Upper lobe of left lung (tissue), 6 donors: ENCODE results near the gene GCG. TPM values are rescaled to one million over a fixed set of nuclear protein-coding genes. Genes with fewer than 3 reads are reported as not detected.

Experiments used
- ATAC-seq, 2 donors: fragments of 200-7000 bp; cut with Tn5 transposase; one replicate each; pipeline ENCODE4 v1.9.1; 2022; ENCODE audit warnings: mild to moderate bottlenecking in 2 of 2, moderate library complexity in 2 of 2; ENCODE audit not compliant: low FRiP score in 2 of 2
- DNase-seq, 2 donors: peaks; one replicate each; pipeline ENCODE4 v3.0.0-alpha.2; 2019 to 2020
- H3K27ac ChIP-seq, 4 donors: fragments of 200-600 bp; sonication (generic); one replicate each; pipeline ENCODE4 v1.5.1; 2016 to 2019
- H3K27me3 ChIP-seq, 4 donors: fragments of 200-600 bp; sonication (generic); one replicate each; pipeline ENCODE4 v1.5.1; 2017 to 2019
- H3K36me3 ChIP-seq, 4 donors: fragments of 200-600 bp; sonication (generic); one replicate each; pipeline ENCODE4 v1.5.1; 2016 to 2019
- H3K4me1 ChIP-seq, 4 donors: fragments of 200-600 bp; sonication (generic); one replicate each; pipeline ENCODE4 v1.5.1; 2018 to 2019
- H3K4me3 ChIP-seq, 4 donors: fragments of 200-600 bp; sonication (generic); one replicate each; pipeline ENCODE4 v1.5.1; 2017 to 2019; ENCODE audit warnings: mild to moderate bottlenecking in 2 of 4, moderate library complexity in 1 of 4
- H3K9me3 ChIP-seq, 4 donors: fragments of 200-600 bp; sonication (generic); one replicate each; pipeline ENCODE4 v1.5.1; 2018 to 2019
- CTCF ChIP-seq, 6 experiments: fragments of 450-650 bp in 4 of 6; fragments of 200-600 bp in 2 of 6; sonication (generic) in 2 of 6; IDR thresholded peaks; one replicate each; pipeline ENCODE4 v1.5.1; 2016 to 2019; ENCODE audit warnings: antibody characterized with exemption in 6 of 6
- EP300 ChIP-seq, 4 donors: sonication (generic); formaldehyde crosslinking; IDR thresholded peaks; one replicate each; pipeline ENCODE4 v1.5.1; 2017; ENCODE audit warnings: antibody characterized with exemption in 4 of 4, control low read depth in 2 of 4
- POLR2A ChIP-seq, 4 donors: fragments of 450-650 bp; IDR thresholded peaks; one replicate each; pipeline ENCODE4 v1.5.1; 2016 to 2017; ENCODE audit warnings: antibody characterized with exemption in 4 of 4, mild to moderate bottlenecking in 2 of 4
- POLR2AphosphoS5 ChIP-seq, 2 donors: sonication (generic); formaldehyde crosslinking; IDR thresholded peaks; one replicate each; pipeline ENCODE4 v1.5.1; 2017; ENCODE audit warnings: antibody characterized with exemption in 2 of 2
- WGBS, 2 donors: methylation state at CpG; one replicate each; pipeline ENCODE4 v1.1.5; 2017 to 2018; 5-methylcytosine and 5-hydroxymethylcytosine counted together
- total RNA-seq, 6 donors: library from RNA; depleted of rRNA in 4 of 6; stranded (reverse); fragments of >200 nt in 4 of 6; gene quantifications; one replicate each; pipeline versions ENCODE4 v1.1.0 to v1.2.1, GENCODE V29; 2016 to 2021
- donor health status: DM: no; HTN: no; CAD: no; lungs with moderate emphysema.
- donor health status: DM: no; HTN: yes; CAD: no; lungs with severe emphysema.

GCG gene
- total RNA-seq, 6 donors from 2014 or later: 0.23 TPM; not detected in 5

GRCh38 chr2:162115076-162115475 lies 37.0 kb downstream of the GCG start:
- Histone ChIP-seq H3K4me3 (no peak overlapping the region), H3K4me1 (peaks cover 22 to 36% (median 31%) of the 10 kb centered on the region in 4 donors), H3K9me3 (no peaks in the 10 kb centered on the region), H3K27ac (no peak overlapping the region), H3K36me3 (no peaks in the 10 kb centered on the region), H3K27me3 (no peaks in the 10 kb centered on the region)
- 98 to 100% methylated on average over 2 of the region's 2 CpGs for WGBS, 2 donors
- DNase-seq (no peak), ATAC-seq (no peak)
- TF ChIP-seq CTCF (IDR thresholded peaks at IDR 0.05): no peak
- TF ChIP-seq POLR2AphosphoS5 (IDR thresholded peaks at IDR 0.05): no peak
- TF ChIP-seq EP300 (IDR thresholded peaks at IDR 0.05): no peak
- no peak for TF ChIP-seq POLR2A (IDR thresholded peaks at IDR 0.05)

GRCh38 chr2:162114271-162114670 lies 37.8 kb downstream of the GCG start:
- no peaks in the 10 kb centered on the region for H3K27me3 ChIP-seq
- no peaks in the 10 kb centered on the region for H3K36me3 ChIP-seq
- no peak overlapping the region for H3K4me3 ChIP-seq
- WGBS, 2 donors: 22 to 34% methylated on average over 1 of the region's 1 CpG
- no peak overlapping the region for H3K27ac ChIP-seq
- H3K4me1 ChIP-seq: peaks cover 22 to 33% (median 27%) of the 10 kb centered on the region in 4 donors
- DNase-seq (no peak), ATAC-seq (no peak)
- TF ChIP-seq POLR2AphosphoS5 (IDR thresholded peaks at IDR 0.05) (no peak), CTCF (IDR thresholded peaks at IDR 0.05) (no peak), POLR2A (IDR thresholded peaks at IDR 0.05) (no peak), EP300 (IDR thresholded peaks at IDR 0.05) (no peak)
- H3K9me3 ChIP-seq: no peaks in the 10 kb centered on the region

- Histone ChIP-seq H3K27me3 (no peaks in the 10 kb centered on the region), H3K27ac (peak overlapping the region in 2 of 4 donors; percentile 8 to 10), H3K36me3 (no peaks in the 10 kb centered on the region), H3K9me3 (no peaks in the 10 kb centered on the region), H3K4me1 (peaks cover 18 to 28% (median 22%) of the 10 kb centered on the region in 4 donors), H3K4me3 (no peak overlapping the region)
- ATAC-seq (peak in 1 of 2 donors; percentile 91), DNase-seq (peak in 1 of 2 donors; percentile 56)
- TF ChIP-seq CTCF (IDR thresholded peaks at IDR 0.05): no peak
- peak; percentile 26 to 40 for TF ChIP-seq POLR2AphosphoS5 (IDR thresholded peaks at IDR 0.05)
- TF ChIP-seq EP300 (IDR thresholded peaks at IDR 0.05): peak in 1 of 4 donors; percentile 20
- no peak for TF ChIP-seq POLR2A (IDR thresholded peaks at IDR 0.05)
- 50 to 71% methylated on average over 1 of the region's 1 CpG for WGBS, 2 donors
These were observed 38.3 kb downstream of the GCG start for GRCh38 chr2:162113776-162114168.

GRCh38 chr2:162113088-162113775 lies 38.8 kb downstream of the GCG start:
- 68 to 78% methylated on average over 3 of the region's 3 CpGs for WGBS, 2 donors
- H3K4me3 ChIP-seq: no peak overlapping the region
- H3K27me3 ChIP-seq: no peaks in the 10 kb centered on the region
- H3K9me3 ChIP-seq: no peaks in the 10 kb centered on the region
- no peaks in the 10 kb centered on the region for H3K36me3 ChIP-seq
- H3K27ac ChIP-seq: peak overlapping the region in 2 of 4 donors; percentile 8 to 10
- H3K4me1 ChIP-seq: peaks cover 13 to 22% (median 17%) of the 10 kb centered on the region in 4 donors
- ATAC-seq (peak in 1 of 2 donors; percentile 25), DNase-seq (no peak)
- TF ChIP-seq POLR2A (IDR thresholded peaks at IDR 0.05): no peak
- TF ChIP-seq POLR2AphosphoS5 (IDR thresholded peaks at IDR 0.05): no peak
- TF ChIP-seq CTCF (IDR thresholded peaks at IDR 0.05): no peak
- no peak for TF ChIP-seq EP300 (IDR thresholded peaks at IDR 0.05)
